Neuronal stem cell (in vitro differentiated cells): ENCODE results near the gene KRT81.

ENCODE experiments used
- DNase-seq: peaks from one replicate; pipeline ENCODE4 v3.0.0-alpha.2; 2013; ENCODE audit warnings: low spot score
- H2AFZ ChIP-seq: one replicate; pipeline ENCODE4 v1.6.1; 2013; ENCODE audit warnings: mild to moderate bottlenecking, low read length, inconsistent platforms
- H2AK5ac ChIP-seq: 2 replicates; pipeline ENCODE4 v1.6.1; 2013; ENCODE audit warnings: low read depth, mild to moderate bottlenecking, inconsistent platforms, low read length, moderate library complexity, mixed read lengths
- H2BK120ac ChIP-seq: 2 replicates; pipeline ENCODE4 v1.6.1; 2013; ENCODE audit warnings: low read depth, mild to moderate bottlenecking, inconsistent platforms, low read length, moderate library complexity, mixed read lengths
- H2BK12ac ChIP-seq: one replicate; pipeline ENCODE4 v1.6.1; 2013; ENCODE audit warnings: low read length, inconsistent platforms
- H2BK15ac ChIP-seq: 2 replicates; pipeline ENCODE4 v1.6.1; 2013; ENCODE audit warnings: mild to moderate bottlenecking, low read length, inconsistent platforms, mixed read lengths
- H2BK5ac ChIP-seq: one replicate; pipeline ENCODE4 v1.6.1; 2013; ENCODE audit warnings: inconsistent platforms, mild to moderate bottlenecking, low read length, moderate library complexity
- H3K14ac ChIP-seq: one replicate; pipeline ENCODE4 v1.6.1; 2013; ENCODE audit warnings: low read length, inconsistent platforms
- H3K18ac ChIP-seq: 2 replicates; pipeline ENCODE4 v1.6.1; 2013; ENCODE audit warnings: low read length, inconsistent platforms
- H3K23ac ChIP-seq: 2 replicates; pipeline ENCODE4 v1.6.1; 2013; ENCODE audit warnings: low read depth, mild to moderate bottlenecking, mixed read lengths, low read length, inconsistent platforms; ENCODE audit not compliant: poor library complexity
- H3K27ac ChIP-seq: replicated peaks from 3 replicates; pipeline ENCODE4 v1.5.1; 2013; ENCODE audit warnings: low read length, inconsistent platforms
- H3K27me3 ChIP-seq, 3 experiments: 2 replicates each; pipeline ENCODE4 v1.6.1; 2013; ENCODE audit warnings: low read length in 3 of 3, mild to moderate bottlenecking in 2 of 3, inconsistent platforms in 1 of 3, low read depth in 1 of 3, mixed read lengths in 1 of 3, moderate library complexity in 1 of 3; ENCODE audit not compliant: control insufficient read depth in 3 of 3, insufficient read depth in 3 of 3
- H3K36me3 ChIP-seq, 2 donors: replicated peaks in 1 of 2; 2 replicates each; pipeline ENCODE4 v1.6.1; 2013; ENCODE audit warnings: low read length in 2 of 2; ENCODE audit not compliant: control insufficient read depth in 2 of 2, insufficient read depth in 2 of 2
- H3K4ac ChIP-seq: 2 replicates; pipeline ENCODE4 v1.6.1; 2013; ENCODE audit warnings: inconsistent platforms, mild to moderate bottlenecking, low read length, moderate library complexity
- H3K4me1 ChIP-seq, 2 donors: 1 replicate in 1 of 2; 2 replicates in 1 of 2; pipeline ENCODE4 v1.6.1; 2013; ENCODE audit warnings: low read length in 2 of 2, low read depth in 1 of 2; ENCODE audit not compliant: control insufficient read depth in 2 of 2, insufficient read depth in 1 of 2
- H3K4me2 ChIP-seq: one replicate; pipeline ENCODE4 v1.6.1; 2013; ENCODE audit warnings: mild to moderate bottlenecking, low read length, inconsistent platforms; ENCODE audit not compliant: insufficient read depth, poor library complexity, severe bottlenecking
- H3K4me3 ChIP-seq, 2 donors: 2 replicates each; pipeline ENCODE4 v1.5.1; 2013; ENCODE audit warnings: low read length in 2 of 2, mild to moderate bottlenecking in 2 of 2, inconsistent platforms in 1 of 2, moderate library complexity in 1 of 2
- H3K79me1 ChIP-seq: one replicate; pipeline ENCODE4 v1.6.1; 2013; ENCODE audit warnings: low read depth, mild to moderate bottlenecking, inconsistent platforms, low read length, moderate library complexity
- H3K9ac ChIP-seq: one replicate; pipeline ENCODE4 v1.6.1; 2013; ENCODE audit warnings: mild to moderate bottlenecking, low read depth, low read length, inconsistent platforms; ENCODE audit not compliant: poor library complexity
- H3K9me3 ChIP-seq, 2 donors: replicated peaks in 1 of 2; 2 replicates each; pipeline versions ENCODE3 to v1.6.1; 2013; ENCODE audit warnings: low read length in 2 of 2, mild to moderate bottlenecking in 2 of 2, inconsistent platforms in 1 of 2, low read depth in 1 of 2, mixed read lengths in 1 of 2, moderate library complexity in 1 of 2; ENCODE audit not compliant: control insufficient read depth in 2 of 2, insufficient read depth in 1 of 2
- H4K8ac ChIP-seq: one replicate; pipeline ENCODE4 v1.6.1; 2013; ENCODE audit warnings: low read depth, mild to moderate bottlenecking, inconsistent platforms, low read length, moderate library complexity
- H4K91ac ChIP-seq: one replicate; pipeline ENCODE4 v1.6.1; 2013; ENCODE audit warnings: low read length, low read depth, mild to moderate bottlenecking, inconsistent platforms; ENCODE audit not compliant: poor library complexity
- WGBS, 2 donors: extraction: QIAGEN DNeasy Blood & Tissue Kit; methylation state at CpG; one replicate each; pipeline ENCODE4 v1.1.7; 2013; ENCODE audit warnings: missing lambda C conversion rate in 2 of 2, mixed read lengths in 1 of 2; ENCODE audit not compliant: insufficient read length in 2 of 2, insufficient replicate concordance in 1 of 2; ENCODE audit errors: extremely low coverage in 2 of 2; 5-methylcytosine and 5-hydroxymethylcytosine counted together

Gene KRT81

DNA sequence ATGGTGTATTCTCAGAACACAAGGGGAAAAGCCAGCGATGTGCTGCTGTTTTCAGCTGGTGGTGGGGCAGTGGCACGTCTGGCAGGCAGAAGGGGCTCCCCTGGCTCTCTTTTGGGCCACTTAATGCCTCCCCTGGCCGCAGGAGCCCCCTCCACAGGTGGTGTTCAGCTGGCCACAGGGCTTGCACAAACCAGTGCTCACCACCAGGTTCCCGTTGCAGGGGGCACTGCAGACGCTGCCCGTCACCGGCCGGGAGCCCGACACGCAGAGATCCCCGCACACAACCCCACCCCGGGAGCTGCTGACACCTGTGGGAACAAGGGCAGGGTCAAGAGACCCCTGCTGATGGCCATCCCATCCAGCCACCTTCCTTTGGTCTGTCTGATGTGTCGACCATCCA is 23.2 kb upstream of the KRT81 start:
- no peak overlapping the region for H3K27ac ChIP-seq
- WGBS, 2 donors = no CpG with 5 or more reads among the region's 13 CpGs
- no peaks in the 10 kb centered on the region for H3K79me1 ChIP-seq
- no peak overlapping the region for H3K9ac ChIP-seq
- no peak overlapping the region for H3K14ac ChIP-seq
- peak overlapping the region; percentile 44 for H2AK5ac ChIP-seq
- H4K91ac ChIP-seq = no peak overlapping the region
- H2BK15ac ChIP-seq = no peak overlapping the region
- no peak overlapping the region for H2BK5ac ChIP-seq
- H3K27me3 ChIP-seq = peaks cover 0 to 27% (median 1%) of the 10 kb centered on the region in 3 experiments
- H2BK12ac ChIP-seq = no peak overlapping the region
- no peak overlapping the region for H3K4me2 ChIP-seq
- H3K36me3 ChIP-seq = no peaks in the 10 kb centered on the region
- peak overlapping the region; percentile 56 for H2BK120ac ChIP-seq
- DNase-seq = no peak
- no peak overlapping the region for H3K4me3 ChIP-seq
- H3K4me1 ChIP-seq = peaks cover 0 to 2% of the 10 kb centered on the region in 2 donors
- H3K9me3 ChIP-seq = no peaks in the 10 kb centered on the region
- H3K23ac ChIP-seq = peak overlapping the region; percentile 4
- no peak overlapping the region for H2AFZ ChIP-seq
- H3K18ac ChIP-seq = peak overlapping the region; percentile 29
- H4K8ac ChIP-seq = no peak overlapping the region
- no peak overlapping the region for H3K4ac ChIP-seq

- Histone ChIP-seq H2BK12ac (no peak overlapping the region), H3K14ac (no peak overlapping the region), H2BK15ac (peak overlapping the region; percentile 45), H2AFZ (no peak overlapping the region), H2AK5ac (no peak overlapping the region), H3K79me1 (no peaks in the 10 kb centered on the region), H3K4me3 (no peak overlapping the region), H3K18ac (no peak overlapping the region), H2BK120ac (peak overlapping the region; percentile 56), H2BK5ac (no peak overlapping the region), H3K4me2 (no peak overlapping the region), H4K8ac (no peak overlapping the region), H4K91ac (no peak overlapping the region), H3K4me1 (peaks cover 0 to 4% of the 10 kb centered on the region in 2 donors), H3K27me3 (peaks cover 0 to 33% (median 6%) of the 10 kb centered on the region in 3 experiments), H3K36me3 (no peaks in the 10 kb centered on the region), H3K9ac (no peak overlapping the region), H3K27ac (no peak overlapping the region), H3K9me3 (no peaks in the 10 kb centered on the region), H3K4ac (no peak overlapping the region), H3K23ac (peak overlapping the region; percentile 6)
- no CpG with 5 or more reads among the region's 9 CpGs for WGBS, 2 donors
- no peak for DNase-seq
Measured at GRCh38 chr12:52313926-52314325, 22.6 kb upstream of the KRT81 start.

- Histone ChIP-seq H3K27ac (no peak overlapping the region), H3K18ac (no peak overlapping the region), H3K27me3 (peaks cover 0 to 38% (median 9%) of the 10 kb centered on the region in 3 experiments), H2BK120ac (no peak overlapping the region), H3K4me2 (no peak overlapping the region), H3K4ac (no peak overlapping the region), H3K9ac (no peak overlapping the region), H4K91ac (no peak overlapping the region), H2AFZ (no peak overlapping the region), H4K8ac (no peak overlapping the region), H3K9me3 (no peaks in the 10 kb centered on the region), H3K79me1 (no peaks in the 10 kb centered on the region), H2BK5ac (no peak overlapping the region), H2BK12ac (no peak overlapping the region), H3K4me3 (no peak overlapping the region), H3K4me1 (peaks cover 0 to 7% of the 10 kb centered on the region in 2 donors), H3K23ac (no peak overlapping the region), H2BK15ac (no peak overlapping the region), H2AK5ac (no peak overlapping the region), H3K36me3 (no peaks in the 10 kb centered on the region), H3K14ac (no peak overlapping the region)
- no CpG with 5 or more reads among the region's 3 CpGs for WGBS, 2 donors
- DNase-seq = no peak
Measured at GRCh38 chr12:52313461-52313860, 22.1 kb upstream of the KRT81 start.

DNA sequence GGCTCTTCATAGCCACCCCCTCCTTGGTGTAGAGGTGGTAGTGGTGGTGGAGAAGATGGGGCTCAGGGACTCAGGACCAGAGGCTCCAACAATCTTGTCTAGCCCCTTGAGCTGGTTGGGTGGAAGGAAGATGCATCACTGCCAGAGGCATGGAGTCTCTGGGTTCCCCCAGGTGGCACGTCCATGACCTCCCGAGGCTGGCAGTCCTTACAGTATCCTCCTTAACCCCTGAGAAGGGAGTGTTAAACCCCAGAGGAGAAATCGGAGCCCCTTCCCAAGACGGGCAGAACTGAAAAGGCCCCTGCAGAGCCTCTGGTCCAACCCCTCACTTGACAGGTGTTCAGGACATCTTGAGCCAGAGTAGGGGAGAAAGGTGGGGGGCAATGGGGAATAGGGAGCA is 20.8 kb upstream of the KRT81 start:
- Histone ChIP-seq H2AK5ac (no peak overlapping the region), H4K91ac (no peak overlapping the region), H2BK15ac (no peak overlapping the region), H3K9ac (no peak overlapping the region), H2BK120ac (no peak overlapping the region), H2BK12ac (no peak overlapping the region), H3K23ac (no peak overlapping the region), H3K9me3 (no peaks in the 10 kb centered on the region), H3K27me3 (peaks cover 0 to 52% (median 21%) of the 10 kb centered on the region in 3 experiments), H3K4me3 (no peak overlapping the region), H2BK5ac (no peak overlapping the region), H3K36me3 (no peaks in the 10 kb centered on the region), H4K8ac (no peak overlapping the region), H3K18ac (no peak overlapping the region), H3K79me1 (no peaks in the 10 kb centered on the region), H3K4me2 (no peak overlapping the region), H3K14ac (no peak overlapping the region), H3K27ac (no peak overlapping the region), H3K4ac (no peak overlapping the region), H2AFZ (no peak overlapping the region), H3K4me1 (peaks cover 0 to 9% of the 10 kb centered on the region in 2 donors)
- DNase-seq = no peak
- WGBS, 2 donors = no CpG with 5 or more reads among the region's 4 CpGs
